Measurements from ENCODE around the gene MRPS24. TPM values are rescaled to one million over a fixed set of nuclear protein-coding genes. Genes with fewer than 3 reads are reported as not detected.

The MRPS24 gene
- total RNA-seq (2016; rRNA removed; fragmentation: Illumina TruSeq; extraction: Trizol) (135 and 143 TPM in 2 replicates), polyA plus RNA-seq (2011; rRNA removed) (153 and 162 TPM in 2 replicates), polyA minus RNA-seq (2011; rRNA and poly(A)+ RNA removed; ENCODE audit: low replicate concordance) (157 and 159 TPM in 2 replicates), Bru-seq, nascent RNA (percentile 62 among the genes with signal in this experiment), BruChase-seq, experiment 1, labeled RNA remaining after a 6-hour chase (percentile 89 among the genes with signal in this experiment), BruChase-seq, experiment 2, labeled RNA remaining after a 2-hour chase (percentile 75 among the genes with signal in this experiment)
- total RNA-seq (2016; cell fraction: cytosol; rRNA removed; fragmentation: Illumina TruSeq; extraction: Trizol; ENCODE audit: low read depth) = 121 and 142 TPM in 2 replicates
- total RNA-seq (2016; cell fraction: insoluble cytoplasmic fraction; rRNA removed; fragmentation: Illumina TruSeq; extraction: Trizol) = 140 and 157 TPM in 2 replicates
- total RNA-seq (2016; cell fraction: membrane; rRNA removed; fragmentation: Illumina TruSeq; extraction: Trizol) = 117 and 135 TPM in 2 replicates
- total RNA-seq (2016; cell fraction: nucleus; rRNA removed; fragmentation: Illumina TruSeq; extraction: Trizol) = 60.4 and 60.7 TPM in 2 replicates
- polyA plus RNA-seq (2011; cell fraction: cytosol; rRNA removed) = 180 and 315 TPM in 2 replicates
- polyA plus RNA-seq (2011; cell fraction: nucleus; rRNA removed) = 97.9 and 112 TPM in 2 replicates
- polyA plus RNA-seq (2012) = 131 and 143 TPM in 2 replicates
- polyA plus RNA-seq (2016; cell fraction: cytosol; fragmentation: Illumina TruSeq; extraction: Trizol; ENCODE audit: low read depth) = 161 and 177 TPM in 2 replicates
- 160 and 176 TPM in 2 replicates for polyA plus RNA-seq (2016; cell fraction: insoluble cytoplasmic fraction; fragmentation: Illumina TruSeq; extraction: Trizol; ENCODE audit: low read depth)
- polyA plus RNA-seq (2016; cell fraction: membrane; fragmentation: Illumina TruSeq; extraction: Trizol; ENCODE audit: low read depth) = 136 TPM in 2 replicates
- polyA plus RNA-seq (2016; cell fraction: nucleus; fragmentation: Illumina TruSeq; extraction: Trizol; ENCODE audit: insufficient read depth, low read depth) = 98.7 and 110 TPM in 2 replicates
- 50.6 and 68.1 TPM in 2 replicates for polyA minus RNA-seq (2011; cell fraction: cytosol; rRNA and poly(A)+ RNA removed)
- 22.4 TPM in 2 replicates for polyA minus RNA-seq (2011; cell fraction: nucleus; rRNA and poly(A)+ RNA removed)
- long read RNA-seq, experiment 1, transcript MRPS24-203 (3 exons, 743 nt) = minor isoform, 38 of 229 reads
- long read RNA-seq, experiment 1, transcript MRPS24-201 (4 exons, 707 nt) = major isoform, 184 of 229 reads
- long read RNA-seq, experiment 1, partial matches to known transcripts = 1 of 229 reads
- long read RNA-seq, experiment 1, other reads (novel, unspliced or antisense) = 4 of 229 reads
- long read RNA-seq, experiment 2, transcript MRPS24-201 (4 exons, 707 nt) = major isoform, 158 of 203 reads
- long read RNA-seq, experiment 2, transcript MRPS24-203 (3 exons, 743 nt) = minor isoform, 35 of 203 reads
- long read RNA-seq, experiment 2, partial matches to known transcripts = 1 of 203 reads
- long read RNA-seq, experiment 2, other reads (novel, unspliced or antisense) = 4 of 203 reads

DNA sequence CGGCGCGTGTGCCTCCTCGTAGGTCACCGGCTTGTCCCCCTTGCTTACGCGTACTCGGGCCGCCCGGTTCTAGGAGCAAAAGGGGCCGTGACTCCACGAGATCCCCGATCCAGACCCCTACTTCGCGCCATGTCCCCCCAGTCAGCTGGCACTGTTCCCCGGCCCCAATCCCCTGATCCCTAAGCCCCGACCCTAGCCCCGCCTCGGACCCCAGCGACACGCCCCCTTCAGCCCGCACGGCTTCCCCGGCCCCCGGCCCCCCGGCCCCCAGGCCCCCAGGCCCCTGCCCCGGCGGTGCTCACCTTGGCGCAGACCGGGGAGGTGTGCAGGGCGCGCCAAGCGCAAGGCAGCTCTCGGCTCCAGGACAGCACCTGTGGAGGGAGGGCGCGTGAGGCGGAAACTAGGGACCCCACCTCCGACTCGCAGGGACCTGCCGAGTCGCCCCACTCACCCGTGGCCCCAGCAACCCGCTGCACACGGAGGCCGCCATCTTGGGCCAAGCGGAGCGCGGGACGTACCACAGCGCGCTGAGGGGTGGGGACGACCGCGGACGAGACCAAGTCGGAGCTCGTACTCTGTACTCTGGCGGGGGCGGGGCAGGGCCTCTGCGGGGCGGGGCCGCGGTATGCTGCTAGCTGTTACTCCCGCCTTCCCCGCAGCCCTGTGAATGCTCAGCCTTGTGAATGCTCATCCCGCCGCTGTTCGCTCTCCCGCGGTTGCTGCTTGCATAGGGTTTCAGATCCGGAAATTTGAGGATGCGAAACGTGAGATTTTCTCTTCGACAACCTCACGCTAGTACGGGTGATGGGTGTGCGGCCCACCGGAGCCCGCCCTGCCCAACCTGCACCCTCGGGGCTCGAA, at the start of gene MRPS24:
TSS of gene MRPS24 (minus strand) at position 512 of the 861 bp plus-strand sequence. CDS start at position 490, 22 bp downstream.
- peaks cover 6% of the 10 kb centered on the region for H3K79me2 ChIP-seq (ENCODE audit: insufficient read depth, low read length)
- POLR2A ChIA-PET = interaction anchor here (0.6 to 2.2 kb wide), 13 partner anchors 10 to 287 kb away, joined by 3 to 36 read pairs (median 4); partner anchors contain the start of genes STK17A and UBE2D4
- H3K4me2 ChIP-seq (ENCODE audit: low read depth, low read length) = peak within 1 kb of the TSS; percentile 90
- H3K27ac ChIP-seq (ENCODE audit: extremely low read length, insufficient read depth, low read length) = peak within 1 kb of the TSS; percentile 67
- peak; percentile 37 for FAIRE-seq
- peak within 1 kb of the TSS; percentile 80 for H3K9ac ChIP-seq (ENCODE audit: insufficient read depth, low read depth, low read length)
- no TSS peak for BruUV-seq (replicated peaks)
- H3K27me3 ChIP-seq (ENCODE audit: control insufficient read depth in 1 of 2, insufficient read depth in 2 of 2, low read length in 2 of 2) = no peaks in the 10 kb centered on the region; a peak in 1 of 5 replicates
- DNase-seq (ENCODE audit: low spot score) = peak; percentile 86
- CTCF ChIA-PET (ENCODE audit: low intra/inter-chr PET ratio, low total read pairs) = no interaction called here
- WGBS (ENCODE audit: low lambda C conversion rate) = 1% methylated on average over 34 of the region's 81 CpGs
- peak within 1 kb of the TSS; percentile 86 to 96 (median 87) for H3K4me3 ChIP-seq (replicated peaks in 1 of 3; ENCODE audit: insufficient read depth in 1 of 3, low read depth in 2 of 3, low read length in 3 of 3)
- peak; percentile 97 for ATAC-seq
- H3K36me3 ChIP-seq (replicated peaks in 1 of 2; ENCODE audit: control insufficient read depth in 1 of 2, insufficient read depth in 2 of 2, low read length in 2 of 2) = peaks cover 2 to 8% of the 10 kb centered on the region in 2 experiments
- in situ Hi-C loops (cut with HindIII; ENCODE audit: extremely low pct_ligation_motif_present, low pct_unique_long_range_greater_than_20kb) (no loop called here), intact Hi-C loops (cut with micrococcal nuclease; ENCODE audit: unreplicated experiment) (loop anchor here (1.0 to 2.0 kb wide), 3 partner anchors 36 to 86 kb away; partner anchors contain the start of gene UBE2D4)
- H4K20me1 ChIP-seq (ENCODE audit: insufficient read depth, low read length) = no peaks in the 10 kb centered on the region
- H3K4me1 ChIP-seq (ENCODE audit: insufficient read depth, low read length) = peaks cover 18% of the 10 kb centered on the region
- no peaks in the 10 kb centered on the region for H3K9me3 ChIP-seq (ENCODE audit: low read length)
- peak within 1 kb of the TSS; percentile 46 for H2AFZ ChIP-seq (ENCODE audit: low read length)
- TF ChIP-seq KLF15 (CRISPR knock-in tag; IDR thresholded peaks at IDR 0.05; ENCODE audit: borderline replicate concordance) = 0 out of 2 replicates have a peak, but pooled peaks have one; percentile 38
- no peak for TF ChIP-seq MATR3 (CRISPR knock-in tag; IDR thresholded peaks at IDR 0.05)
- TF ChIP-seq GPN1 (CRISPR knock-in tag; IDR thresholded peaks at IDR 0.05; ENCODE audit: borderline replicate concordance) = no peak
- peak; percentile 25; the same call in 1 of the 2 replicates for TF ChIP-seq CENPT (CRISPR knock-in tag; IDR thresholded peaks at IDR 0.05; ENCODE audit: low read depth)
- TF ChIP-seq RARG (CRISPR knock-in tag; IDR thresholded peaks at IDR 0.05; ENCODE audit: low read depth) = no peak
- TF ChIP-seq, protein P1, sequence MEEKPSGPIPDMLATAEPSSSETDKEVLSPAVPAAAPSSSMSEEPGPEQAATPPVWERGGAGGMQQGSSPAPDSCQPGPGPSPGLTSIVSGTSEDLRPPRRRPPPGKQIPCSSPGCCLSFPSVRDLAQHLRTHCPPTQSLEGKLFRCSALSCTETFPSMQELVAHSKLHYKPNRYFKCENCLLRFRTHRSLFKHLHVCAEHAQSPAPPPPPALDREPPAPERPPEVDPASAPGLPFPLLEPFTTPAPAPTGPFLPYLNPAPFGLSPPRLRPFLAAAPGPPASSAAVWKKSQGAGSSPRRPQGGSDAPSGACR (CRISPR knock-in tag; IDR thresholded peaks at IDR 0.05) = peak; percentile 47; the same call in 1 of the 2 replicates
- TF ChIP-seq KDM3A (CRISPR knock-in tag; IDR thresholded peaks at IDR 0.05; ENCODE audit: low read depth) = peak; percentile 65; the same call in 1 of the 2 replicates
- TF ChIP-seq, protein P2, sequence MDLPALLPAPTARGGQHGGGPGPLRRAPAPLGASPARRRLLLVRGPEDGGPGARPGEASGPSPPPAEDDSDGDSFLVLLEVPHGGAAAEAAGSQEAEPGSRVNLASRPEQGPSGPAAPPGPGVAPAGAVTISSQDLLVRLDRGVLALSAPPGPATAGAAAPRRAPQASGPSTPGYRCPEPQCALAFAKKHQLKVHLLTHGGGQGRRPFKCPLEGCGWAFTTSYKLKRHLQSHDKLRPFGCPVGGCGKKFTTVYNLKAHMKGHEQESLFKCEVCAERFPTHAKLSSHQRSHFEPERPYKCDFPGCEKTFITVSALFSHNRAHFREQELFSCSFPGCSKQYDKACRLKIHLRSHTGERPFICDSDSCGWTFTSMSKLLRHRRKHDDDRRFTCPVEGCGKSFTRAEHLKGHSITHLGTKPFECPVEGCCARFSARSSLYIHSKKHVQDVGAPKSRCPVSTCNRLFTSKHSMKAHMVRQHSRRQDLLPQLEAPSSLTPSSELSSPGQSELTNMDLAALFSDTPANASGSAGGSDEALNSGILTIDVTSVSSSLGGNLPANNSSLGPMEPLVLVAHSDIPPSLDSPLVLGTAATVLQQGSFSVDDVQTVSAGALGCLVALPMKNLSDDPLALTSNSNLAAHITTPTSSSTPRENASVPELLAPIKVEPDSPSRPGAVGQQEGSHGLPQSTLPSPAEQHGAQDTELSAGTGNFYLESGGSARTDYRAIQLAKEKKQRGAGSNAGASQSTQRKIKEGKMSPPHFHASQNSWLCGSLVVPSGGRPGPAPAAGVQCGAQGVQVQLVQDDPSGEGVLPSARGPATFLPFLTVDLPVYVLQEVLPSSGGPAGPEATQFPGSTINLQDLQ (CRISPR knock-in tag; IDR thresholded peaks at IDR 0.05) = no peak
- TF ChIP-seq, protein P3, sequence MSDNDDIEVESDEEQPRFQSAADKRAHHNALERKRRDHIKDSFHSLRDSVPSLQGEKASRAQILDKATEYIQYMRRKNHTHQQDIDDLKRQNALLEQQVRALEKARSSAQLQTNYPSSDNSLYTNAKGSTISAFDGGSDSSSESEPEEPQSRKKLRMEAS (IDR thresholded peaks at IDR 0.05) = peak; percentile 67; the same call in 1 of the 2 replicates
- 0 out of 2 replicates have a peak, but pooled peaks have one; percentile 15 for TF ChIP-seq ZNF12 (CRISPR knock-in tag; IDR thresholded peaks at IDR 0.05)
- TF ChIP-seq HNF4A (CRISPR knock-in tag; IDR thresholded peaks at IDR 0.05) = peak; percentile 79
- TF ChIP-seq PITX1 (CRISPR knock-in tag; IDR thresholded peaks at IDR 0.05) = 0 out of 2 replicates have a peak, but pooled peaks have one; percentile 30
- TF ChIP-seq ZNF367 (CRISPR knock-in tag; IDR thresholded peaks at IDR 0.05; ENCODE audit: borderline replicate concordance) = no peak

All from HepG2 (cell line).